GM12801 (cell line): ENCODE data around the gene INPP5D.

Source experiments
- CTCF ChIP-seq: IDR thresholded peaks from one replicate; pipeline ENCODE4 v1.5.1; 2011; ENCODE audit warnings: control low read depth; ENCODE audit not compliant: insufficient read length; ENCODE audit errors: extremely low read depth

INPP5D gene

GRCh38 chr2:233209117-233209532 is 149.0 kb downstream of the INPP5D start:
- TF ChIP-seq CTCF: no peak

- TF ChIP-seq CTCF: no peak
Measured at GRCh38 chr2:233209533-233210171, 149.5 kb downstream of the INPP5D start.

GRCh38 chr2:233210281-233210680 is 150.1 kb downstream of the INPP5D start:
- no peak for TF ChIP-seq CTCF

- no peak for TF ChIP-seq CTCF
Measured at GRCh38 chr2:233210843-233211547, 150.9 kb downstream of the INPP5D start.

- no peak for TF ChIP-seq CTCF
Measured at GRCh38 chr2:233211548-233211895, 151.4 kb downstream of the INPP5D start.

GRCh38 chr2:233213011-233213410 is 152.9 kb downstream of the INPP5D start:
- no peak for TF ChIP-seq CTCF

GRCh38 chr2:233213975-233214374 is 153.8 kb downstream of the INPP5D start:
- no peak for TF ChIP-seq CTCF
